ENCODE results near the gene ZNF609. TPM values are rescaled to one million over a fixed set of nuclear protein-coding genes. Genes with fewer than 3 reads are reported as not detected.

ZNF609 gene
- total and polyA plus RNA-seq, 2 of the 13 experiments (the other 11 are each of a cell fraction or from before 2014, with no cell fraction given), result 8.9 to 9.9 TPM

DNA sequence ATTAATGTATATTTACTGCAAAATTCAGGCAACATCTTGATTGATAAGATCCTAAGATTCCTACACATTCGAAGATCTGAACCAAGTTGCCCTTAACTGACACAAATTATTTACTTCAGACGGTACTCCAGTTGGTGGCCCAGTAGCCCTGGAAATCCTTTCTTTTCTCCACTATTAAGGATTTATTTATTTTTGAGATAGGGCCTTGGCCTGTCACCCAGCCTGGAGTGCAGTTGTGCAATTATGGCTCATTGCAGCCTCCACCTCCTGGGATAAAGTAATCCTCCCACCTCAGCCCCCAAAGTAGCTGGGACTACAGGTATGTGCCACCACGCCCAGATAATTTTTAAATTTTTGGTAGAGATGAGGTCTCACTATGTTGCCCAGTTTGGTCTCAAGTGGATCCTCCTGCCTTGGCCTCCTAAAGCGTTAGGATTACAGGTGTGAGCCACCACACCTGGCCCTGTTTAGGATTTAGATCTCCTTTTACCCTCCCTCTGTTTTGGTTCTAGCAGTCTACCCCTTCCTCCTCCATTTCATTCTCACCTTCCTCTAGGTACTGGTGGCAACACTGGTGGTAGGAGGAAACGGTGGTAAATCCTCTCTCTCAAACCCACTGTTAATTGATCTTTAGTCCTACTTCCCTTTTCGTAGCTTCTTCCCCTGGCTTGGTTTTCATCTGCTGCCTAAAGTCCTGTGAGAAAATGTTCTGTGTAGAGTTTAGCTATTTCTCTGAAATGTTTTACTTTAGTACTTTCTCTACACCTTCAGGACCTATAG, 12.7 kb upstream of the ZNF609 start:
- Histone ChIP-seq H3K4me2 (ENCODE audit: low read depth, low read length) (no peak overlapping the region), H3K27me3 (ENCODE audit: control insufficient read depth in 1 of 2, insufficient read depth in 2 of 2, low read length in 2 of 2) (no peaks in the 10 kb centered on the region), H4K20me1 (ENCODE audit: insufficient read depth, low read length) (no peaks in the 10 kb centered on the region), H3K79me2 (ENCODE audit: insufficient read depth, low read length) (no peaks in the 10 kb centered on the region), H3K4me1 (ENCODE audit: insufficient read depth, low read length) (0 out of 2 replicates have a peak, but pooled peaks cover 2% of the 10 kb centered on the region), H3K4me3 (replicated peaks in 1 of 3; ENCODE audit: insufficient read depth in 1 of 3, low read depth in 2 of 3, low read length in 3 of 3) (no peak overlapping the region), H3K9me3 (ENCODE audit: low read length) (no peaks in the 10 kb centered on the region), H2AFZ (ENCODE audit: low read length) (no peak overlapping the region), H3K27ac (ENCODE audit: extremely low read length, insufficient read depth, low read length) (no peak overlapping the region), H3K36me3 (replicated peaks in 1 of 2; ENCODE audit: control insufficient read depth in 1 of 2, insufficient read depth in 2 of 2, low read length in 2 of 2) (peaks cover 2 to 21% of the 10 kb centered on the region in 2 experiments; a peak in 3 of 5 replicates), H3K9ac (ENCODE audit: insufficient read depth, low read depth, low read length) (no peak overlapping the region)
- FAIRE-seq (no peak), DNase-seq (ENCODE audit: low spot score) (no peak), ATAC-seq (no peak)
- ChIA-PET CTCF (ENCODE audit: low intra/inter-chr PET ratio, low total read pairs) (no interaction called here), POLR2A (no interaction called here)
- 97% methylated on average over 6 of the region's 6 CpGs for WGBS (ENCODE audit: low lambda C conversion rate)
- intact Hi-C loops (cut with micrococcal nuclease; ENCODE audit: unreplicated experiment) (no loop called here), in situ Hi-C loops (cut with HindIII; ENCODE audit: extremely low pct_ligation_motif_present, low pct_unique_long_range_greater_than_20kb) (no loop called here)
- TF ChIP-seq MTA1 (CRISPR knock-in tag; IDR thresholded peaks at IDR 0.05; ENCODE audit: borderline replicate concordance), result no peak
- TF ChIP-seq, protein P1, sequence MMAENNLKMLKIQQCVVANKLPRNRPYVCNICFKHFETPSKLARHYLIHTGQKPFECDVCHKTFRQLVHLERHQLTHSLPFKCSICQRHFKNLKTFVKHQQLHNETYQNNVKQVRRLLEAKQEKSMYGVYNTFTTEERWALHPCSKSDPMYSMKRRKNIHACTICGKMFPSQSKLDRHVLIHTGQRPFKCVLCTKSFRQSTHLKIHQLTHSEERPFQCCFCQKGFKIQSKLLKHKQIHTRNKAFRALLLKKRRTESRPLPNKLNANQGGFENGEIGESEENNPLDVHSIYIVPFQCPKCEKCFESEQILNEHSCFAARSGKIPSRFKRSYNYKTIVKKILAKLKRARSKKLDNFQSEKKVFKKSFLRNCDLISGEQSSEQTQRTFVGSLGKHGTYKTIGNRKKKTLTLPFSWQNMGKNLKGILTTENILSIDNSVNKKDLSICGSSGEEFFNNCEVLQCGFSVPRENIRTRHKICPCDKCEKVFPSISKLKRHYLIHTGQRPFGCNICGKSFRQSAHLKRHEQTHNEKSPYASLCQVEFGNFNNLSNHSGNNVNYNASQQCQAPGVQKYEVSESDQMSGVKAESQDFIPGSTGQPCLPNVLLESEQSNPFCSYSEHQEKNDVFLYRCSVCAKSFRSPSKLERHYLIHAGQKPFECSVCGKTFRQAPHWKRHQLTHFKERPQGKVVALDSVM (CRISPR knock-in tag; IDR thresholded peaks at IDR 0.05), result 0 out of 2 replicates have a peak, but pooled peaks have one; percentile 26
- no TSS peak for BruUV-seq (replicated peaks)

DNA sequence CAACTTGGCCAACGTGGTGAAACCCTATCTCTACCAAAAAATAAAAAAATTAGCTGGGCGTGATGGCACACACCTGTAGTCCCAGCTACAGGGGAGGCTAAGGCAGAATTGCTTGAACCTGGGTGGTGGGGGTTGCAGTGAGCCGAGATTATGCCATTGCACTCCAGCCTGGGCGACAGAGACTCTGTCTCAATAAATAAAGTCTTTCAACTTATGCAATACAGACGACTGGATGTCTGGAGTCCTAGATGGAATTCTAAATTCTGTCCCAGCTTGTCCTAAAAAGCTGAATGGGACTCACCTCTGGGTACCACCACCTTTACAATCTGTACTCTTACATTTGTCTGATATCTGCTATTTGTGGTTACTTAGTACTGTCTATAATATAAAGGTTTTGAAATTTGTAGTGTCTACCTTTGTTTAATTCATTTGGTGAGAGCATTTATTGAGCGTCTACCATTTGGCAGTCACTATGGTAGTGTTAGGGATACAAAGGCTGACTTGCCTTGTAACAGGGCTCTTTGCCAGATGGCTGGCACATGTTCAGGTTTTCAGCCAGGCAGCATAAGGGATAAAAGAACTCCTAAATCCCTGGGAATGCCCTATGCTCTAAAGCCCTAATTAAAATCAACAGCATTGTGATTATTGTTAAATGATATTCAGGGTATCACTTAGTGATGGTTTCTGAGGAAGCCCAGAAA, 7.2 kb upstream of the ZNF609 start:
- Histone ChIP-seq H3K27me3 (ENCODE audit: control insufficient read depth in 1 of 2, insufficient read depth in 2 of 2, low read length in 2 of 2) (no peaks in the 10 kb centered on the region), H3K27ac (ENCODE audit: extremely low read length, insufficient read depth, low read length) (no peak overlapping the region), H3K9ac (ENCODE audit: insufficient read depth, low read depth, low read length) (no peak overlapping the region), H2AFZ (ENCODE audit: low read length) (no peak overlapping the region), H3K4me1 (ENCODE audit: insufficient read depth, low read length) (peaks cover 35% of the 10 kb centered on the region), H3K36me3 (replicated peaks in 1 of 2; ENCODE audit: control insufficient read depth in 1 of 2, insufficient read depth in 2 of 2, low read length in 2 of 2) (peaks cover 3 to 23% of the 10 kb centered on the region in 2 experiments; a peak in 4 of 5 replicates), H3K4me3 (replicated peaks in 1 of 3; ENCODE audit: insufficient read depth in 1 of 3, low read depth in 2 of 3, low read length in 3 of 3) (no peak overlapping the region), H3K79me2 (ENCODE audit: insufficient read depth, low read length) (no peaks in the 10 kb centered on the region), H3K4me2 (ENCODE audit: low read depth, low read length) (no peak overlapping the region), H4K20me1 (ENCODE audit: insufficient read depth, low read length) (no peaks in the 10 kb centered on the region; the same call in 1 of the 2 replicates), H3K9me3 (ENCODE audit: low read length) (no peaks in the 10 kb centered on the region)
- FAIRE-seq (no peak), ATAC-seq (no peak), DNase-seq (ENCODE audit: low spot score) (no peak)
- BruUV-seq (replicated peaks), result no TSS peak
- CTCF ChIA-PET (ENCODE audit: low intra/inter-chr PET ratio, low total read pairs), result no interaction called here
- 84% methylated on average over 6 of the region's 6 CpGs for WGBS (ENCODE audit: low lambda C conversion rate)
- POLR2A ChIA-PET, result no interaction called here
- in situ Hi-C loops (cut with HindIII; ENCODE audit: extremely low pct_ligation_motif_present, low pct_unique_long_range_greater_than_20kb) (no loop called here), intact Hi-C loops (cut with micrococcal nuclease; ENCODE audit: unreplicated experiment) (no loop called here)
- TF ChIP-seq TSC22D2 (CRISPR knock-in tag; IDR thresholded peaks at IDR 0.05; ENCODE audit: borderline replicate concordance) (no peak), PHF8 (CRISPR knock-in tag; IDR thresholded peaks at IDR 0.05) (no peak), ZNF850 (CRISPR knock-in tag; conservative IDR thresholded peaks at IDR 0.05) (no peak), CBX5 (CRISPR knock-in tag; IDR thresholded peaks at IDR 0.05; ENCODE audit: borderline replicate concordance) (no peak), ZNF703 (CRISPR knock-in tag; IDR thresholded peaks at IDR 0.05; ENCODE audit: borderline replicate concordance) (no peak), MZF1 (CRISPR knock-in tag; IDR thresholded peaks at IDR 0.05; ENCODE audit: borderline replicate concordance) (no peak), NONO (IDR thresholded peaks at IDR 0.05) (no peak), NONO (CRISPR knock-in tag; conservative IDR thresholded peaks at IDR 0.05) (no peak)
- TF ChIP-seq, protein P2, sequence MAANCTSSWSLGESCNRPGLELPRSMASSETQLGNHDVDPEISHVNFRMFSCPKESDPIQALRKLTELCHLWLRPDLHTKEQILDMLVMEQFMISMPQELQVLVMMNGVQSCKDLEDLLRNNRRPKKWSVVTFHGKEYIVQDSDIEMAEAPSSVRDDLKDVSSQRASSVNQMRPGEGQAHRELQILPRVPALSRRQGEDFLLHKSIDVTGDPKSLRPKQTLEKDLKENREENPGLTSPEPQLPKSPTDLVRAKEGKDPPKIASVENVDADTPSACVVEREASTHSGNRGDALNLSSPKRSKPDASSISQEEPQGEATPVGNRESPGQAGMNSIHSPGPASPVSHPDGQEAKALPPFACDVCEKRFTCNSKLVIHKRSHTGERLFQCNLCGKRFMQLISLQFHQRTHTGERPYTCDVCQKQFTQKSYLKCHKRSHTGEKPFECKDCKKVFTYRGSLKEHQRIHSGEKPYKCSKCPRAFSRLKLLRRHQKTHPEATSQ (CRISPR knock-in tag; IDR thresholded peaks at IDR 0.05; ENCODE audit: borderline replicate concordance), result no peak
- TF ChIP-seq, protein P3, sequence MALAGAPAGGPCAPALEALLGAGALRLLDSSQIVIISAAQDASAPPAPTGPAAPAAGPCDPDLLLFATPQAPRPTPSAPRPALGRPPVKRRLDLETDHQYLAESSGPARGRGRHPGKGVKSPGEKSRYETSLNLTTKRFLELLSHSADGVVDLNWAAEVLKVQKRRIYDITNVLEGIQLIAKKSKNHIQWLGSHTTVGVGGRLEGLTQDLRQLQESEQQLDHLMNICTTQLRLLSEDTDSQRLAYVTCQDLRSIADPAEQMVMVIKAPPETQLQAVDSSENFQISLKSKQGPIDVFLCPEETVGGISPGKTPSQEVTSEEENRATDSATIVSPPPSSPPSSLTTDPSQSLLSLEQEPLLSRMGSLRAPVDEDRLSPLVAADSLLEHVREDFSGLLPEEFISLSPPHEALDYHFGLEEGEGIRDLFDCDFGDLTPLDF (CRISPR knock-in tag; IDR thresholded peaks at IDR 0.05), result no peak
